Neural cell (in vitro differentiated cells): ENCODE data around the gene AGBL4.

Source experiments
- EZH2 ChIP-seq: fragments of 200-600, 300-800 bp; shearing (Covaris generic), sonication (generic); IDR thresholded peaks from 2 replicates; pipeline ENCODE4 v1.6.1; 2014; ENCODE audit warnings: antibody characterized with exemption, low read length, borderline replicate concordance, mild to moderate bottlenecking; ENCODE audit not compliant: insufficient read depth, poor library complexity, severe bottlenecking
- MXI1 ChIP-seq: fragments of 450-650 bp; conservative IDR thresholded peaks from 2 replicates; pipeline ENCODE4 v1.6.1; 2014; ENCODE audit warnings: antibody characterized with exemption, mild to moderate bottlenecking; ENCODE audit not compliant: poor library complexity, severe bottlenecking
- POLR2AphosphoS5 ChIP-seq: IDR thresholded peaks from 2 replicates; pipeline ENCODE4 v1.6.1; 2012
- RAD21 ChIP-seq: fragments of 450-650 bp; conservative IDR thresholded peaks from 2 replicates; pipeline ENCODE4 v1.6.1; 2014; ENCODE audit warnings: antibody characterized with exemption, mild to moderate bottlenecking, moderate library complexity
- SMC3 ChIP-seq: fragments of 450-650 bp; conservative IDR thresholded peaks from 2 replicates; pipeline ENCODE4 v1.6.1; 2014; ENCODE audit warnings: antibody characterized with exemption, mild to moderate bottlenecking, moderate library complexity; ENCODE audit not compliant: poor library complexity
- TAF1 ChIP-seq: IDR thresholded peaks from 2 replicates; pipeline ENCODE4 v1.6.1; 2012; ENCODE audit warnings: low read depth
- TF ChIP-seq, protein P1 (sequence below): fragments of 450-650 bp; IDR thresholded peaks from 2 replicates; pipeline ENCODE4 v1.5.1; 2014; ENCODE audit warnings: antibody characterized with exemption, mild to moderate bottlenecking, moderate library complexity; ENCODE audit not compliant: poor library complexity, severe bottlenecking
- TF ChIP-seq, protein P2 (sequence below): IDR thresholded peaks from 2 replicates; pipeline ENCODE4 v1.6.1; 2012; ENCODE audit warnings: borderline replicate concordance

DNA sequence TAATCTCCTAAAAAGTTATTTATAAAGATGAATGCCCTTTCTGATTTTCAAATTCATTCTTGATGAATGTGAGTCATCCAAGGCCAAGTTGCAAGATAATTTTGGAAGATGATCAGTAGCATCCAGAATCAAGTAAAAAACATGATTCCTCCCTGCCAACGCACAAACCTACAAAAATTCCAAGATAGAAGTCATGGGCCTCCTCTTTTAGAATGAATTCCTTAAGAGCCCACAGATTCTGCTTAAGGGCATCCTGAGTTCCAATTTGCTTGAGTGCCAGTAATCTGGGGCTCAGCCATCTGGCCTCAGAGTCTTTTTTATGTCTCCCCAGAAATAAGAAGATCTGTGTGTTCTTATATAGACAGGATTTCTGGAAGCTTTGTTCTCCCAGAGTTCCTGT, 1528.6 kb downstream of the AGBL4 start:
- TF ChIP-seq EZH2 (no peak), SMC3 (no peak), MXI1 (no peak), RAD21 (no peak), TAF1 (no peak), POLR2AphosphoS5 (no peak)
- TF ChIP-seq, protein P1, sequence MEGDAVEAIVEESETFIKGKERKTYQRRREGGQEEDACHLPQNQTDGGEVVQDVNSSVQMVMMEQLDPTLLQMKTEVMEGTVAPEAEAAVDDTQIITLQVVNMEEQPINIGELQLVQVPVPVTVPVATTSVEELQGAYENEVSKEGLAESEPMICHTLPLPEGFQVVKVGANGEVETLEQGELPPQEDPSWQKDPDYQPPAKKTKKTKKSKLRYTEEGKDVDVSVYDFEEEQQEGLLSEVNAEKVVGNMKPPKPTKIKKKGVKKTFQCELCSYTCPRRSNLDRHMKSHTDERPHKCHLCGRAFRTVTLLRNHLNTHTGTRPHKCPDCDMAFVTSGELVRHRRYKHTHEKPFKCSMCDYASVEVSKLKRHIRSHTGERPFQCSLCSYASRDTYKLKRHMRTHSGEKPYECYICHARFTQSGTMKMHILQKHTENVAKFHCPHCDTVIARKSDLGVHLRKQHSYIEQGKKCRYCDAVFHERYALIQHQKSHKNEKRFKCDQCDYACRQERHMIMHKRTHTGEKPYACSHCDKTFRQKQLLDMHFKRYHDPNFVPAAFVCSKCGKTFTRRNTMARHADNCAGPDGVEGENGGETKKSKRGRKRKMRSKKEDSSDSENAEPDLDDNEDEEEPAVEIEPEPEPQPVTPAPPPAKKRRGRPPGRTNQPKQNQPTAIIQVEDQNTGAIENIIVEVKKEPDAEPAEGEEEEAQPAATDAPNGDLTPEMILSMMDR = no peak
- TF ChIP-seq, protein P2, sequence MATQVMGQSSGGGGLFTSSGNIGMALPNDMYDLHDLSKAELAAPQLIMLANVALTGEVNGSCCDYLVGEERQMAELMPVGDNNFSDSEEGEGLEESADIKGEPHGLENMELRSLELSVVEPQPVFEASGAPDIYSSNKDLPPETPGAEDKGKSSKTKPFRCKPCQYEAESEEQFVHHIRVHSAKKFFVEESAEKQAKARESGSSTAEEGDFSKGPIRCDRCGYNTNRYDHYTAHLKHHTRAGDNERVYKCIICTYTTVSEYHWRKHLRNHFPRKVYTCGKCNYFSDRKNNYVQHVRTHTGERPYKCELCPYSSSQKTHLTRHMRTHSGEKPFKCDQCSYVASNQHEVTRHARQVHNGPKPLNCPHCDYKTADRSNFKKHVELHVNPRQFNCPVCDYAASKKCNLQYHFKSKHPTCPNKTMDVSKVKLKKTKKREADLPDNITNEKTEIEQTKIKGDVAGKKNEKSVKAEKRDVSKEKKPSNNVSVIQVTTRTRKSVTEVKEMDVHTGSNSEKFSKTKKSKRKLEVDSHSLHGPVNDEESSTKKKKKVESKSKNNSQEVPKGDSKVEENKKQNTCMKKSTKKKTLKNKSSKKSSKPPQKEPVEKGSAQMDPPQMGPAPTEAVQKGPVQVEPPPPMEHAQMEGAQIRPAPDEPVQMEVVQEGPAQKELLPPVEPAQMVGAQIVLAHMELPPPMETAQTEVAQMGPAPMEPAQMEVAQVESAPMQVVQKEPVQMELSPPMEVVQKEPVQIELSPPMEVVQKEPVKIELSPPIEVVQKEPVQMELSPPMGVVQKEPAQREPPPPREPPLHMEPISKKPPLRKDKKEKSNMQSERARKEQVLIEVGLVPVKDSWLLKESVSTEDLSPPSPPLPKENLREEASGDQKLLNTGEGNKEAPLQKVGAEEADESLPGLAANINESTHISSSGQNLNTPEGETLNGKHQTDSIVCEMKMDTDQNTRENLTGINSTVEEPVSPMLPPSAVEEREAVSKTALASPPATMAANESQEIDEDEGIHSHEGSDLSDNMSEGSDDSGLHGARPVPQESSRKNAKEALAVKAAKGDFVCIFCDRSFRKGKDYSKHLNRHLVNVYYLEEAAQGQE = no peak
